BLaER1 (cell line): ENCODE results near the gene ACP7.

ENCODE experiments used
- H3K27ac ChIP-seq: shearing (Covaris generic); formaldehyde crosslinking; 2 replicates; pipeline ENCODE4 v1.8.1; 2022
- H3K27me3 ChIP-seq: shearing (Covaris generic); formaldehyde crosslinking; 2 replicates; pipeline ENCODE4 v1.8.1; 2022
- H3K36me3 ChIP-seq: shearing (Covaris generic); formaldehyde crosslinking; 2 replicates; pipeline ENCODE4 v1.8.1; 2022
- H3K4me1 ChIP-seq: shearing (Covaris generic); formaldehyde crosslinking; 2 replicates; pipeline ENCODE4 v1.8.1; 2022
- H3K4me2 ChIP-seq: shearing (Covaris generic); formaldehyde crosslinking; 2 replicates; pipeline ENCODE4 v1.8.1; 2022
- H3K4me3 ChIP-seq: shearing (Covaris generic); formaldehyde crosslinking; 2 replicates; pipeline ENCODE4 v1.8.1; 2022
- H3K9ac ChIP-seq: shearing (Covaris generic); formaldehyde crosslinking; 2 replicates; pipeline ENCODE4 v1.8.1; 2022
- H3K9me3 ChIP-seq: shearing (Covaris generic); formaldehyde crosslinking; 2 replicates; pipeline ENCODE4 v1.8.1; 2022
- H4K20me1 ChIP-seq: shearing (Covaris generic); formaldehyde crosslinking; 2 replicates; pipeline ENCODE4 v1.8.1; 2022
- Cebpa-rat ChIP-seq: shearing (Covaris generic); IDR thresholded peaks from 2 replicates; pipeline ENCODE4 v1.8.1; 2022

The ACP7 gene

GRCh38 chr19:39074205-39074692, 9.9 kb upstream of the ACP7 start:
- H3K9me3 ChIP-seq, result no peaks in the 10 kb centered on the region
- no peak for TF ChIP-seq Cebpa-rat
- H3K4me3 ChIP-seq, result no peak overlapping the region
- no peaks in the 10 kb centered on the region for H3K27me3 ChIP-seq
- peaks cover 41% of the 10 kb centered on the region for H3K4me1 ChIP-seq
- peak overlapping the region; percentile 68 for H3K4me2 ChIP-seq
- no peak overlapping the region for H3K9ac ChIP-seq
- peak overlapping the region; percentile 23; the same call in 1 of the 2 replicates for H3K27ac ChIP-seq
- H3K36me3 ChIP-seq, result no peaks in the 10 kb centered on the region
- no peaks in the 10 kb centered on the region for H4K20me1 ChIP-seq

GRCh38 chr19:39074942-39075341, 9.2 kb upstream of the ACP7 start:
- Histone ChIP-seq H4K20me1 (no peaks in the 10 kb centered on the region), H3K4me2 (no peak overlapping the region), H3K4me1 (peaks cover 41% of the 10 kb centered on the region), H3K4me3 (no peak overlapping the region), H3K9me3 (no peaks in the 10 kb centered on the region), H3K36me3 (no peaks in the 10 kb centered on the region), H3K9ac (no peak overlapping the region), H3K27me3 (no peaks in the 10 kb centered on the region), H3K27ac (no peak overlapping the region)
- no peak for TF ChIP-seq Cebpa-rat

- no peak overlapping the region for H3K4me3 ChIP-seq
- H3K9ac ChIP-seq, result no peak overlapping the region
- no peaks in the 10 kb centered on the region for H3K36me3 ChIP-seq
- peaks cover 24% of the 10 kb centered on the region for H3K4me1 ChIP-seq
- H4K20me1 ChIP-seq, result no peaks in the 10 kb centered on the region
- peaks cover 15% of the 10 kb centered on the region for H3K27me3 ChIP-seq
- H3K9me3 ChIP-seq, result no peaks in the 10 kb centered on the region
- H3K27ac ChIP-seq, result no peak overlapping the region
- no peak overlapping the region for H3K4me2 ChIP-seq
- no peak for TF ChIP-seq Cebpa-rat
These were observed 6.8 kb upstream of the ACP7 start for GRCh38 chr19:39077323-39077722.

GRCh38 chr19:39078436-39079200, 5.5 kb upstream of the ACP7 start:
- no peak overlapping the region for H3K9ac ChIP-seq
- no peaks in the 10 kb centered on the region for H3K36me3 ChIP-seq
- no peak overlapping the region for H3K4me3 ChIP-seq
- H3K27ac ChIP-seq, result no peak overlapping the region
- H3K4me1 ChIP-seq, result peaks cover 12% of the 10 kb centered on the region
- H3K4me2 ChIP-seq, result no peak overlapping the region
- no peaks in the 10 kb centered on the region for H4K20me1 ChIP-seq
- TF ChIP-seq Cebpa-rat, result no peak
- H3K27me3 ChIP-seq, result peaks cover 28% of the 10 kb centered on the region
- no peaks in the 10 kb centered on the region for H3K9me3 ChIP-seq

- no peak for TF ChIP-seq Cebpa-rat
- H3K9ac ChIP-seq, result no peak overlapping the region
- no peaks in the 10 kb centered on the region for H4K20me1 ChIP-seq
- no peak overlapping the region for H3K4me2 ChIP-seq
- no peak overlapping the region for H3K27ac ChIP-seq
- H3K9me3 ChIP-seq, result no peaks in the 10 kb centered on the region
- H3K36me3 ChIP-seq, result no peaks in the 10 kb centered on the region
- peaks cover 46% of the 10 kb centered on the region for H3K27me3 ChIP-seq
- H3K4me3 ChIP-seq, result no peak overlapping the region
- H3K4me1 ChIP-seq, result no peaks in the 10 kb centered on the region; the same call in 1 of the 2 replicates
These were observed 3.7 kb upstream of the ACP7 start for GRCh38 chr19:39080431-39080830.

- Histone ChIP-seq H3K4me2 (no peak overlapping the region), H3K27me3 (peaks cover 56% of the 10 kb centered on the region), H3K36me3 (no peaks in the 10 kb centered on the region), H3K4me1 (no peaks in the 10 kb centered on the region; the same call in 1 of the 2 replicates), H4K20me1 (no peaks in the 10 kb centered on the region), H3K9ac (no peak overlapping the region), H3K9me3 (no peaks in the 10 kb centered on the region), H3K4me3 (no peak overlapping the region), H3K27ac (no peak overlapping the region)
- TF ChIP-seq Cebpa-rat, result no peak
These were observed 2.0 kb upstream of the ACP7 start for GRCh38 chr19:39082167-39082566.

- H4K20me1 ChIP-seq, result no peaks in the 10 kb centered on the region
- no peaks in the 10 kb centered on the region; the same call in 1 of the 2 replicates for H3K4me1 ChIP-seq
- H3K27me3 ChIP-seq, result peaks cover 56% of the 10 kb centered on the region
- TF ChIP-seq Cebpa-rat, result no peak
- H3K4me3 ChIP-seq, result no peak overlapping the region
- no peak overlapping the region for H3K9ac ChIP-seq
- H3K27ac ChIP-seq, result no peak overlapping the region
- H3K36me3 ChIP-seq, result no peaks in the 10 kb centered on the region
- H3K4me2 ChIP-seq, result no peak overlapping the region
- H3K9me3 ChIP-seq, result no peaks in the 10 kb centered on the region
These were observed 1.2 kb upstream of the ACP7 start for GRCh38 chr19:39082745-39083598.

- peaks cover 56% of the 10 kb centered on the region for H3K27me3 ChIP-seq
These were observed 577 bp upstream of the ACP7 start for GRCh38 chr19:39083599-39083982.

GRCh38 chr19:39084732-39085080, 538 bp downstream of the ACP7 start:
- Histone ChIP-seq H3K4me3 (no peak overlapping the region), H3K9ac (no peak overlapping the region), H4K20me1 (no peaks in the 10 kb centered on the region), H3K36me3 (no peaks in the 10 kb centered on the region), H3K4me2 (no peak overlapping the region), H3K27me3 (peaks cover 56% of the 10 kb centered on the region), H3K9me3 (no peaks in the 10 kb centered on the region), H3K27ac (no peak overlapping the region), H3K4me1 (no peaks in the 10 kb centered on the region; the same call in 1 of the 2 replicates)
- no peak for TF ChIP-seq Cebpa-rat

More at GRCh38 chr19:39083599-39083982, 577 bp upstream of the ACP7 start:
- no peak overlapping the region for H3K4me3 ChIP-seq
- H3K4me2 ChIP-seq, result no peak overlapping the region
- no peaks in the 10 kb centered on the region for H3K9me3 ChIP-seq
- no peaks in the 10 kb centered on the region for H3K36me3 ChIP-seq
- H4K20me1 ChIP-seq, result no peaks in the 10 kb centered on the region
- TF ChIP-seq Cebpa-rat, result no peak
- H3K27ac ChIP-seq, result no peak overlapping the region
- H3K4me1 ChIP-seq, result no peaks in the 10 kb centered on the region; the same call in 1 of the 2 replicates
- no peak overlapping the region for H3K9ac ChIP-seq

- no peak overlapping the region for H3K4me2 ChIP-seq
- H4K20me1 ChIP-seq, result no peaks in the 10 kb centered on the region
- H3K4me3 ChIP-seq, result no peak overlapping the region
- no peaks in the 10 kb centered on the region; the same call in 1 of the 2 replicates for H3K4me1 ChIP-seq
- no peak for TF ChIP-seq Cebpa-rat
- no peaks in the 10 kb centered on the region for H3K36me3 ChIP-seq
- no peaks in the 10 kb centered on the region for H3K9me3 ChIP-seq
- H3K9ac ChIP-seq, result no peak overlapping the region
- no peak overlapping the region for H3K27ac ChIP-seq
- H3K27me3 ChIP-seq, result peaks cover 56% of the 10 kb centered on the region
These were observed 1.2 kb downstream of the ACP7 start for GRCh38 chr19:39085392-39085791.
